SK-N-MC (cell line): Measurements from ENCODE around the gene KCNT1.

Experiments used
- EZH2 ChIP-seq: fragments of 200-600 bp; sonication (generic); IDR thresholded peaks from one replicate; pipeline ENCODE4 v1.6.1; 2017; ENCODE audit warnings: antibody characterized with exemption
- POLR2AphosphoS5 ChIP-seq: IDR thresholded peaks from 2 replicates; pipeline ENCODE4 v1.6.1; 2012; ENCODE audit warnings: mild to moderate bottlenecking, low read depth, low read length, borderline replicate concordance

- no peak for TF ChIP-seq EZH2
- no peak for TF ChIP-seq POLR2AphosphoS5
Measured at GRCh38 chr9:135687216-135687615, 14.8 kb upstream of the KCNT1 start.
